ENCODE data around the gene CPVL.

GRCh38 chr7:29041991-29042390 lies 104.3 kb downstream of the CPVL start:
- TF ChIP-seq GATA2 (IDR thresholded peaks at IDR 0.05; ENCODE audit: low read depth, low read length): no peak
- TF ChIP-seq GATA3 (IDR thresholded peaks at IDR 0.05; ENCODE audit: low read depth, low read length): no peak

Measured in SH-SY5Y (cell line).